DND-41 (cell line): ENCODE measurements around the gene ECSCR.

Experiments used
- CTCF ChIP-seq: IDR thresholded peaks from 2 replicates; pipeline ENCODE4 v1.5.1; 2012; ENCODE audit warnings: borderline replicate concordance, low read length, moderate library complexity, mild to moderate bottlenecking; ENCODE audit not compliant: poor library complexity, severe bottlenecking; ENCODE audit errors: extremely low read depth
- EZH2 ChIP-seq: IDR thresholded peaks from 3 replicates; pipeline ENCODE4 v1.6.1; 2012; ENCODE audit warnings: borderline replicate concordance, low read depth, mild to moderate bottlenecking, moderate library complexity, low read length, inconsistent platforms; ENCODE audit not compliant: severe bottlenecking

- TF ChIP-seq EZH2 (no peak), CTCF (no peak)
Measured at GRCh38 chr5:139494256-139494655, 31.7 kb upstream of the ECSCR start.
